ENCODE measurements around the gene NNAT. TPM values are rescaled to one million over a fixed set of nuclear protein-coding genes. Genes with fewer than 3 reads are reported as not detected.

NNAT gene
- total RNA-seq, 3 donors from 2014 or later (not counting 1 experiment from before 2014, with no cell fraction given): not detected

- Mint-ChIP-seq H3K9me3 (no peaks in the 10 kb centered on the region), H3K4me3 (no peak overlapping the region), H3K4me1 (peaks cover 25 to 32% of the 10 kb centered on the region in 2 donors), H3K27me3 (ENCODE audit: low read depth in 2 of 2) (peaks cover 5 to 8% of the 10 kb centered on the region in 2 donors), H3K36me3 (no peaks in the 10 kb centered on the region), H3K27ac (no peak overlapping the region)
- no peaks in the 10 kb centered on the region for H3K27me3 ChIP-seq (ENCODE audit: control insufficient read depth, insufficient read depth, low read length)
- intact Hi-C loops (cut with micrococcal nuclease): loop anchor here (5.0 kb wide), 2 partner anchors 245 to 525 kb away; partner anchors contain the start of gene MANBAL
- no peak for TF ChIP-seq CTCF (IDR thresholded peaks at IDR 0.05)
- no peak overlapping the region for H3K27ac ChIP-seq (ENCODE audit: low read length)
- H3K9me3 ChIP-seq (ENCODE audit: control insufficient read depth, insufficient read depth, low read length): no peaks in the 10 kb centered on the region
- ATAC-seq (no peak), DNase-seq (no peak)
- WGBS (ENCODE audit: insufficient coverage): 88% methylated on average over 3 of the region's 3 CpGs
- peaks cover 12% of the 10 kb centered on the region for H3K4me1 ChIP-seq (ENCODE audit: control insufficient read depth, insufficient read depth, low read length)
- H3K36me3 ChIP-seq (ENCODE audit: control insufficient read depth, insufficient read depth, low read length): no peaks in the 10 kb centered on the region
- no peak overlapping the region for H3K4me3 ChIP-seq (ENCODE audit: low read length)
These were observed 10.8 kb downstream of the NNAT start for GRCh38 chr20:37531856-37532255.

GRCh38 chr20:37533154-37533715, 12.2 kb downstream of the NNAT start:
- no peaks in the 10 kb centered on the region for H3K36me3 ChIP-seq (ENCODE audit: control insufficient read depth, insufficient read depth, low read length)
- H3K4me3 ChIP-seq (ENCODE audit: low read length): no peak overlapping the region
- peaks cover 9% of the 10 kb centered on the region for H3K4me1 ChIP-seq (ENCODE audit: control insufficient read depth, insufficient read depth, low read length)
- 73% methylated on average over 2 of the region's 2 CpGs for WGBS (ENCODE audit: insufficient coverage)
- no peak overlapping the region for H3K27ac ChIP-seq (ENCODE audit: low read length)
- ATAC-seq: no peak
- Mint-ChIP-seq H3K27me3 (ENCODE audit: low read depth in 2 of 2) (peaks cover 10 to 15% of the 10 kb centered on the region in 2 donors), H3K36me3 (no peaks in the 10 kb centered on the region), H3K27ac (no peak overlapping the region), H3K4me3 (no peak overlapping the region), H3K9me3 (no peaks in the 10 kb centered on the region), H3K4me1 (peaks cover 12 to 18% of the 10 kb centered on the region in 2 donors)
- H3K27me3 ChIP-seq (ENCODE audit: control insufficient read depth, insufficient read depth, low read length): no peaks in the 10 kb centered on the region
- DNase-seq: no peak
- TF ChIP-seq CTCF (IDR thresholded peaks at IDR 0.05): no peak
- intact Hi-C loops (cut with micrococcal nuclease): loop anchor here (5.0 kb wide), 2 partner anchors 246 to 526 kb away; partner anchors contain the start of gene MANBAL
- no peaks in the 10 kb centered on the region for H3K9me3 ChIP-seq (ENCODE audit: control insufficient read depth, insufficient read depth, low read length)

GRCh38 chr20:37534401-37535157, 13.5 kb downstream of the NNAT start:
- ATAC-seq (peak; percentile 96 to 98 (median 98)), DNase-seq (peak in 1 of 2 donors; percentile 86)
- 79% methylated on average over 6 of the region's 6 CpGs for WGBS (ENCODE audit: insufficient coverage)
- Histone ChIP-seq H3K36me3 (ENCODE audit: control insufficient read depth, insufficient read depth, low read length) (no peaks in the 10 kb centered on the region), H3K4me1 (ENCODE audit: control insufficient read depth, insufficient read depth, low read length) (peaks cover 2% of the 10 kb centered on the region), H3K27me3 (ENCODE audit: control insufficient read depth, insufficient read depth, low read length) (no peaks in the 10 kb centered on the region), H3K4me3 (ENCODE audit: low read length) (no peak overlapping the region), H3K27ac (ENCODE audit: low read length) (no peak overlapping the region), H3K9me3 (ENCODE audit: control insufficient read depth, insufficient read depth, low read length) (no peaks in the 10 kb centered on the region)
- no peaks in the 10 kb centered on the region for H3K9me3 Mint-ChIP-seq
- no peak overlapping the region for H3K27ac Mint-ChIP-seq
- no peaks in the 10 kb centered on the region for H3K36me3 Mint-ChIP-seq
- no peak overlapping the region for H3K4me3 Mint-ChIP-seq
- H3K4me1 Mint-ChIP-seq: peaks cover 6% of the 10 kb centered on the region in 2 donors
- peak; percentile 77 for TF ChIP-seq CTCF (IDR thresholded peaks at IDR 0.05)
- intact Hi-C loops (cut with micrococcal nuclease): loop anchor here (1.0 to 5.0 kb wide), 6 partner anchors 150 to 527 kb away; partner anchors contain the start of gene MANBAL
- peaks cover 10 to 12% of the 10 kb centered on the region in 2 donors for H3K27me3 Mint-ChIP-seq (ENCODE audit: low read depth in 2 of 2)
